CD14-positive monocyte (primary cell): ENCODE data around the gene MMP2. TPM values are rescaled to one million over a fixed set of nuclear protein-coding genes. Genes with fewer than 3 reads are reported as not detected.
A peak's percentile ranks its signal among the peaks of the same experiment; 100 is the strongest.

Experiments used
- DNase-seq, 3 donors: peaks; one replicate each; pipeline ENCODE4 v3.0.0-alpha.2; 2011 to 2022
- H2AFZ ChIP-seq: 2 replicates; pipeline ENCODE4 v1.6.0; 2012; ENCODE audit warnings: mild to moderate bottlenecking, low read depth, low read length, inconsistent platforms; ENCODE audit not compliant: insufficient read depth, poor library complexity, severe bottlenecking
- H3K27ac ChIP-seq, 2 donors: 1 replicate in 1 of 2; 2 replicates in 1 of 2; pipeline ENCODE4 v1.5.1; 2012 to 2013; ENCODE audit warnings: low read length in 2 of 2, control low read depth in 1 of 2, inconsistent platforms in 1 of 2, low read depth in 1 of 2, mild to moderate bottlenecking in 1 of 2
- H3K27me3 ChIP-seq, 2 donors: one replicate each; pipeline versions ENCODE4 v1.6.0 to v1.6.1; 2011 to 2013; ENCODE audit warnings: low read length in 2 of 2; ENCODE audit not compliant: control insufficient read depth in 2 of 2, insufficient read depth in 2 of 2
- H3K36me3 ChIP-seq, 2 donors: replicated peaks in 1 of 2; 1 replicate in 1 of 2; 2 replicates in 1 of 2; pipeline versions ENCODE4 v1.5.1 to v1.6.1; 2012 to 2013; ENCODE audit warnings: low read length in 2 of 2, control low read depth in 1 of 2, inconsistent platforms in 1 of 2, mild to moderate bottlenecking in 1 of 2; ENCODE audit not compliant: insufficient read depth in 2 of 2, control insufficient read depth in 1 of 2
- H3K4me1 ChIP-seq, 2 donors: 1 replicate in 1 of 2; 2 replicates in 1 of 2; pipeline versions ENCODE4 v1.5.1 to v1.6.1; 2012 to 2013; ENCODE audit warnings: low read length in 2 of 2, control low read depth in 1 of 2, inconsistent platforms in 1 of 2, mild to moderate bottlenecking in 1 of 2, moderate library complexity in 1 of 2; ENCODE audit not compliant: insufficient read depth in 2 of 2, control insufficient read depth in 1 of 2
- H3K4me2 ChIP-seq: replicated peaks from 2 replicates; pipeline ENCODE3; 2012; ENCODE audit warnings: low read length, moderate library complexity, mild to moderate bottlenecking; ENCODE audit not compliant: poor library complexity, severe bottlenecking; ENCODE audit errors: extremely low read depth
- H3K4me3 ChIP-seq, 3 experiments: fragments of 200-600 bp in 1 of 3; sonication (generic) in 1 of 3; replicated peaks in 1 of 3; 1 replicate in 2 of 3; 2 replicates in 1 of 3; pipeline ENCODE4 v1.5.1; 2011 to 2013; ENCODE audit warnings: low read length in 3 of 3, mild to moderate bottlenecking in 3 of 3, control low read depth in 2 of 3, low read depth in 2 of 3, inconsistent platforms in 1 of 3, moderate library complexity in 1 of 3
- H3K79me2 ChIP-seq: 2 replicates; pipeline ENCODE4 v1.6.0; 2012; ENCODE audit warnings: mild to moderate bottlenecking, control low read depth, inconsistent platforms, low read length, moderate library complexity; ENCODE audit not compliant: insufficient read depth
- H3K9ac ChIP-seq: 2 replicates; pipeline ENCODE4 v1.6.0; 2017; ENCODE audit warnings: low read length, mild to moderate bottlenecking; ENCODE audit not compliant: insufficient read depth, poor library complexity, severe bottlenecking
- H3K9me3 ChIP-seq, 2 donors: replicated peaks in 1 of 2; 1 replicate in 1 of 2; 2 replicates in 1 of 2; pipeline versions ENCODE4 v1.5.1 to v1.6.1; 2012 to 2013; ENCODE audit warnings: low read length in 2 of 2, control low read depth in 1 of 2; ENCODE audit not compliant: control insufficient read depth in 1 of 2, insufficient read depth in 1 of 2
- H4K20me1 ChIP-seq: 2 replicates; pipeline ENCODE4 v1.6.0; 2012; ENCODE audit warnings: mild to moderate bottlenecking, low read length, control low read depth, moderate library complexity; ENCODE audit not compliant: insufficient read depth
- H3K27ac Mint-ChIP-seq, 7 donors: one replicate each; pipeline ENCODE4 v1.8.0; 2020; ENCODE audit warnings: mild to moderate bottlenecking in 7 of 7, mixed read lengths in 7 of 7, moderate library complexity in 6 of 7, inconsistent platforms in 2 of 7
- H3K27me3 Mint-ChIP-seq, 3 donors: one replicate each; pipeline ENCODE4 v1.8.0; 2021 to 2022; ENCODE audit warnings: low read depth in 3 of 3, mild to moderate bottlenecking in 3 of 3, mixed read lengths in 3 of 3, moderate library complexity in 3 of 3, inconsistent platforms in 1 of 3
- H3K36me3 Mint-ChIP-seq, 2 donors: one replicate each; pipeline ENCODE4 v1.8.0; 2020; ENCODE audit warnings: mixed read lengths in 2 of 2, inconsistent platforms in 1 of 2, mild to moderate bottlenecking in 1 of 2
- H3K4me1 Mint-ChIP-seq: one replicate; pipeline ENCODE4 v1.8.0; 2020; ENCODE audit warnings: mild to moderate bottlenecking, mixed read lengths
- H3K4me3 Mint-ChIP-seq, 2 donors: one replicate each; pipeline ENCODE4 v1.8.0; 2020; ENCODE audit warnings: mild to moderate bottlenecking in 2 of 2, mixed read lengths in 2 of 2, moderate library complexity in 1 of 2
- H3K9me3 Mint-ChIP-seq, 7 donors: one replicate each; pipeline ENCODE4 v1.8.0; 2020 to 2022; ENCODE audit warnings: mixed read lengths in 7 of 7, mild to moderate bottlenecking in 6 of 7, moderate library complexity in 6 of 7, inconsistent platforms in 2 of 7
- WGBS: methylation state at CpG from one replicate; pipeline ENCODE4 v1.1.5; 2013; ENCODE audit warnings: missing lambda C conversion rate; ENCODE audit not compliant: insufficient coverage; 5-methylcytosine and 5-hydroxymethylcytosine counted together
- intact Hi-C, 2 donors: fragments of 100-400 bp; cut with micrococcal nuclease; formaldehyde crosslinking; loops; one replicate each; pipeline versions ENCODE4 v1.15.0 to v1.15.1; 2023
- polyA plus RNA-seq, 3 donors: library from polyadenylated mRNA; depleted of rRNA in 1 of 3; unstranded in 2 of 3; stranded (reverse) in 1 of 3; fragments of 300-500 nt in 2 of 3; fragments of >200 nt in 1 of 3; fragmentation: Illumina TruSeq in 2 of 3; gene quantifications; 1 replicate in 2 of 3; 2 replicates in 1 of 3; pipeline ENCODE4 v1.2.3, GENCODE V29; 2012 to 2021
- TF ChIP-seq, protein P1 (sequence below): fragments of 200-600 bp; IDR thresholded peaks from one replicate; pipeline ENCODE4 v1.8.0; 2022; ENCODE audit warnings: antibody characterized with exemption, mild to moderate bottlenecking

Gene MMP2
- polyA plus RNA-seq, 3 donors: not detected

DNA sequence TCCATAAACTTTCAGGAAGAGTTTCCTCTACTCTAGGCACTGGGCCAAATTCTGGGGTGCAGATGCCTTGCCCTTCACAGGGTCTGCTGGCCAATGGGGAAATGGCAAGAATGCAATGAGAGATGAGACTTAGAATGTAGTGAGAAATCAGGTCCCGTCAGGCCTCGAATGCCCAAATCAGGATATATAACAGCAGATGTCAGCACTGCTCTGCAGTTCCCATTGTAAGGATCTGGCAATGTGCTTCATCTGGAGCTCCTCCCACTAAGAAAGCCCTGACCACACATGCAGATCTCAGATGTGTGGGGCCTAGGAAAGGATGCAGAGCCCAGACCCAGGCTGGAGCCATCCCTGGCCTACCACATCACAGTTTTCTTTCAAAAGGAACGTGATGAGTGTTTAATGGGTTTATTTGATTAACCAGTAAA lies 16.0 kb downstream of the MMP2 start:
- TF ChIP-seq, protein P1, sequence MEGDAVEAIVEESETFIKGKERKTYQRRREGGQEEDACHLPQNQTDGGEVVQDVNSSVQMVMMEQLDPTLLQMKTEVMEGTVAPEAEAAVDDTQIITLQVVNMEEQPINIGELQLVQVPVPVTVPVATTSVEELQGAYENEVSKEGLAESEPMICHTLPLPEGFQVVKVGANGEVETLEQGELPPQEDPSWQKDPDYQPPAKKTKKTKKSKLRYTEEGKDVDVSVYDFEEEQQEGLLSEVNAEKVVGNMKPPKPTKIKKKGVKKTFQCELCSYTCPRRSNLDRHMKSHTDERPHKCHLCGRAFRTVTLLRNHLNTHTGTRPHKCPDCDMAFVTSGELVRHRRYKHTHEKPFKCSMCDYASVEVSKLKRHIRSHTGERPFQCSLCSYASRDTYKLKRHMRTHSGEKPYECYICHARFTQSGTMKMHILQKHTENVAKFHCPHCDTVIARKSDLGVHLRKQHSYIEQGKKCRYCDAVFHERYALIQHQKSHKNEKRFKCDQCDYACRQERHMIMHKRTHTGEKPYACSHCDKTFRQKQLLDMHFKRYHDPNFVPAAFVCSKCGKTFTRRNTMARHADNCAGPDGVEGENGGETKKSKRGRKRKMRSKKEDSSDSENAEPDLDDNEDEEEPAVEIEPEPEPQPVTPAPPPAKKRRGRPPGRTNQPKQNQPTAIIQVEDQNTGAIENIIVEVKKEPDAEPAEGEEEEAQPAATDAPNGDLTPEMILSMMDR: peak; percentile 44
- Mint-ChIP-seq H3K36me3 (no peaks in the 10 kb centered on the region), H3K27ac (no peak overlapping the region), H3K4me1 (peaks cover 9% of the 10 kb centered on the region), H3K9me3 (no peaks in the 10 kb centered on the region), H3K27me3 (peaks cover 0 to 6% (median 3%) of the 10 kb centered on the region in 3 donors), H3K4me3 (no peak overlapping the region)
- intact Hi-C loops: loop anchor here in 1 of 2 donors (10.0 kb wide), 1 partner anchor 210 kb away; no protein-coding TSS in a partner anchor
- peak; percentile 55 to 66 (median 61) for DNase-seq
- Histone ChIP-seq H2AFZ (no peak overlapping the region), H3K27ac (no peak overlapping the region), H3K4me3 (no peak overlapping the region), H3K79me2 (no peaks in the 10 kb centered on the region), H4K20me1 (no peaks in the 10 kb centered on the region), H3K36me3 (no peaks in the 10 kb centered on the region), H3K4me1 (peaks cover under 1 to 6% of the 10 kb centered on the region in 2 donors), H3K4me2 (no peak overlapping the region), H3K27me3 (peaks cover 0 to 3% of the 10 kb centered on the region in 2 donors), H3K9ac (no peak overlapping the region), H3K9me3 (no peaks in the 10 kb centered on the region)
- WGBS: 17% methylated on average over 2 of the region's 3 CpGs

DNA sequence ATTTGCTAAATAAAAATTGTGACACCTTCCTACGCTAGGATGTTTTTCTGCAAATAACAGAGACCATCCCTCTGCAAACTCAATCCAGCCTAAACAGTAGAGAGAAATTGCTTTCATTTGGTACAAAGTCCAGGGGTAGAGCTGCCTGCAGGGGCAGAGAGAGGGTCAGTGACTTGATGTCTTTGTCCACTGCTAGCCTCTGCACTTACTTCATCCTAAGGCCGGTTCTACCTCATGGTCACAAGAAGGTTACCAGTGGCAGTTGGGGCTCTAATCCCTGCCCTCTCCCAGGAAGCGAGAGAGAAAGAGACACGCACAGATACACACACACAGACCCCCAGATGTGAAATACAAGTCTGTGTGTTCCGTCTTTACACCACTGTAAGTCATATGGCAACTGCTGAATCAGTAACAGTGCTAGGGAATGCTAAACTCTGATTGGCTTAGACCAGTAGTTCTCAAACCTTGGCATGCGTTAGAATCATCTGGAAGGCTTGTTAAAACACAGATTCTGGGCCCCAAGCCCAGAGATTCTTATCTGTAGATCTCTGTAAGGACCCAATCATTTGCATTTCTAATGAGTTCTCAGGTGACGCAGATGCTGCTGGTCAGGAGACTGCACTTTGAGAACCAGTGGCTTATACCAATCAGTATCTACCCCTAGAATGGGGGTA lies 16.8 kb downstream of the MMP2 start:
- Histone ChIP-seq H3K4me3 (no peak overlapping the region), H3K27ac (no peak overlapping the region), H2AFZ (no peak overlapping the region), H4K20me1 (no peaks in the 10 kb centered on the region), H3K36me3 (no peaks in the 10 kb centered on the region), H3K9ac (no peak overlapping the region), H3K9me3 (no peaks in the 10 kb centered on the region), H3K79me2 (no peaks in the 10 kb centered on the region), H3K27me3 (peaks cover 0 to 3% of the 10 kb centered on the region in 2 donors), H3K4me1 (peaks cover 8 to 13% of the 10 kb centered on the region in 2 donors), H3K4me2 (no peak overlapping the region)
- Mint-ChIP-seq H3K27me3 (peaks cover 0 to 6% (median 3%) of the 10 kb centered on the region in 3 donors), H3K9me3 (peaks cover 0 to 3% (median 0%) of the 10 kb centered on the region in 7 donors), H3K4me3 (no peak overlapping the region), H3K4me1 (peaks cover 16% of the 10 kb centered on the region), H3K36me3 (no peaks in the 10 kb centered on the region), H3K27ac (no peak overlapping the region)
- no peak for DNase-seq
- WGBS: 97% methylated on average over 4 of the region's 7 CpGs
- intact Hi-C loops: loop anchor here in 1 of 2 donors (10.0 kb wide), 1 partner anchor 209 kb away; no protein-coding TSS in a partner anchor
- TF ChIP-seq, protein P1: no peak
